K562 (cell line): ENCODE data around the gene NISCH. TPM values are rescaled to one million over a fixed set of nuclear protein-coding genes. Genes with fewer than 3 reads are reported as not detected.
A peak's percentile ranks its signal among the peaks of the same experiment; 100 is the strongest.

Source experiments
- ATAC-seq: fragments of 200-7000 bp; cut with Tn5 transposase; 3 replicates; pipeline ENCODE4 v1.9.1; 2020; ENCODE audit warnings: moderate library complexity
- BruUV-seq: library from RNA; stranded (reverse); fragments of 400-500 nt; replicated peaks from 2 replicates; lab custom pipeline; 2021; lab: Mats Ljungman, UMichigan
- CTCF ChIA-PET: fragments of 300-600 bp; formaldehyde crosslinking; extraction: SDS; loops from one replicate; lab custom pipeline; 2021; ENCODE audit warnings: low intra/inter-chr PET ratio; lab: Yijun Ruan, JAX
- POLR2A ChIA-PET: fragments of 300-600, 350-650 bp; sonication (Branson Sonifier 250); formaldehyde crosslinking; extraction: SDS; loops from one replicate; lab custom pipeline; 2021; ENCODE audit warnings: antibody characterized with exemption, inconsistent platforms; lab: Yijun Ruan, JAX
- DNase-seq, 4 experiments: peaks; one replicate each; pipeline versions ENCODE4 v3.0.0 to v3.0.0-alpha.2; 2011 to 2018; ENCODE audit warnings: low spot score in 3 of 4, mixed read lengths in 3 of 4; ENCODE audit errors: extremely low read depth in 1 of 4
- FAIRE-seq: peaks from 2 replicates; lab custom pipeline; 2011; peaks lifted over from hg19 to GRCh38; lab: Jason Lieb, UNC
- H2AFZ ChIP-seq: 2 replicates; pipeline ENCODE4 v1.6.0; 2011; ENCODE audit warnings: low read depth, low read length, control low read depth, inconsistent platforms
- H3K27ac ChIP-seq: fragments of 200-600 bp; 3 replicates; pipeline ENCODE4 v1.8.0; 2011; ENCODE audit warnings: low read depth, mild to moderate bottlenecking, control low read depth, inconsistent platforms, low read length, moderate library complexity, mixed read lengths; ENCODE audit errors: extremely low read depth
- H3K27me3 ChIP-seq, 2 experiments: fragments of 300-600 bp in 1 of 2; 2 replicates in 1 of 2; 3 replicates in 1 of 2; pipeline versions ENCODE4 v1.6.0 to v1.8.0; 2011; ENCODE audit warnings: inconsistent platforms in 2 of 2, low read length in 2 of 2, mild to moderate bottlenecking in 1 of 2, mixed read lengths in 1 of 2, moderate library complexity in 1 of 2; ENCODE audit not compliant: control insufficient read depth in 2 of 2, insufficient read depth in 2 of 2
- H3K36me3 ChIP-seq: fragments of 300-600 bp; 3 replicates; pipeline ENCODE4 v1.8.0; 2011; ENCODE audit warnings: mild to moderate bottlenecking, low read length, inconsistent platforms; ENCODE audit not compliant: control insufficient read depth, insufficient read depth
- H3K4me1 ChIP-seq, 2 experiments: fragments of 200-600 bp in 1 of 2; replicated peaks in 1 of 2; 2 replicates in 1 of 2; 3 replicates in 1 of 2; pipeline versions ENCODE4 v1.5.1 to v1.8.0; 2011; ENCODE audit warnings: inconsistent platforms in 2 of 2, low read length in 2 of 2, mild to moderate bottlenecking in 1 of 2, mixed read lengths in 1 of 2, moderate library complexity in 1 of 2; ENCODE audit not compliant: control insufficient read depth in 2 of 2, insufficient read depth in 2 of 2
- H3K4me2 ChIP-seq: 2 replicates; pipeline ENCODE4 v1.6.1; 2011; ENCODE audit warnings: low read length, control low read depth, inconsistent platforms, mixed read lengths; ENCODE audit not compliant: insufficient read depth
- H3K4me3 ChIP-seq: fragments of 200-600 bp; sonication (generic), shearing (Covaris generic); 2 replicates; pipeline ENCODE4 v1.5.1; 2016; ENCODE audit warnings: control low read depth, inconsistent platforms
- H3K79me2 ChIP-seq: fragments of 200-600 bp; 3 replicates; pipeline ENCODE4 v1.8.0; 2011; ENCODE audit warnings: low read length, inconsistent platforms; ENCODE audit not compliant: control insufficient read depth, insufficient read depth
- H3K9ac ChIP-seq, 2 experiments: 2 replicates each; pipeline versions ENCODE4 v1.6.0 to v1.6.1; 2011; ENCODE audit warnings: low read depth in 2 of 2, low read length in 2 of 2, control low read depth in 1 of 2, inconsistent platforms in 1 of 2, mild to moderate bottlenecking in 1 of 2, mixed read lengths in 1 of 2; ENCODE audit not compliant: insufficient read depth in 1 of 2
- H3K9me1 ChIP-seq: one replicate; pipeline ENCODE4 v1.6.0; 2011; ENCODE audit warnings: inconsistent platforms, mild to moderate bottlenecking, low read length, moderate library complexity; ENCODE audit not compliant: control insufficient read depth, insufficient read depth
- H3K9me3 ChIP-seq: replicated peaks from 2 replicates; pipeline ENCODE4 v1.5.1; 2011; ENCODE audit warnings: low read depth, low read length, inconsistent platforms; ENCODE audit not compliant: control insufficient read depth, insufficient read depth
- H4K20me1 ChIP-seq: replicated peaks from 2 replicates; pipeline ENCODE4 v1.6.1; 2011; ENCODE audit warnings: low read length, inconsistent platforms, mixed read lengths; ENCODE audit not compliant: control insufficient read depth, insufficient read depth
- DIDO1 ChIP-seq: fragments of 450-650 bp; IDR thresholded peaks from 2 replicates; pipeline ENCODE4 v1.6.1; 2016; ENCODE audit warnings: low read depth, missing biosample characterization, missing genetic modification characterization
- ETS1 ChIP-seq: conservative IDR thresholded peaks from 2 replicates; pipeline ENCODE4 v1.6.1; 2011; ENCODE audit warnings: low read depth, mild to moderate bottlenecking, low read length; ENCODE audit not compliant: control insufficient read depth
- L3MBTL2 ChIP-seq: fragments of 450-650 bp; IDR thresholded peaks from 2 replicates; pipeline ENCODE4 v1.6.1; 2016; ENCODE audit warnings: mild to moderate bottlenecking, moderate library complexity
- PKNOX1 ChIP-seq: fragments of 450-650 bp; IDR thresholded peaks from 2 replicates; pipeline ENCODE4 v1.6.1; 2016
- ZNF253 ChIP-seq: fragments of 250-450 bp; sonication (Bioruptor Pico); conservative IDR thresholded peaks from 2 replicates; pipeline ENCODE4 v1.6.1; 2021; ENCODE audit warnings: mild to moderate bottlenecking
- WGBS: fragments of 100-300 bp; shearing (Covaris generic); methylation state at CpG from one replicate; pipeline ENCODE4 v1.1.6; 2016; ENCODE audit warnings: low coverage, mixed read lengths; ENCODE audit not compliant: insufficient coverage; ENCODE audit errors: missing lambda C conversion rate; 5-methylcytosine and 5-hydroxymethylcytosine counted together
- in situ Hi-C: fragments of 300-500 bp; cut with MboI; formaldehyde crosslinking; loops from 4 replicates; pipeline ENCODE4 v1.15.0; 2018; ENCODE audit warnings: inconsistent platforms, mixed read lengths
- intact Hi-C: fragments of 100-400 bp; cut with micrococcal nuclease; formaldehyde crosslinking; loops from 2 replicates; pipeline ENCODE4 v1.14.2; 2022
- polyA plus RNA-seq, 8 experiments: library from polyadenylated mRNA; depleted of rRNA in 4 of 8; stranded (reverse) in 5 of 8; unstranded in 3 of 8; fragments of >200 nt; fragmentation: Nextera tagmentation in 2 of 8; fragmentation: Illumina TruSeq in 1 of 8; extraction: Ambion mirVana in 2 of 8; extraction: Trizol in 1 of 8; gene quantifications; 2 replicates each; pipeline versions ENCODE4 v1.2.1 to v1.2.3, GENCODE V29; 2011 to 2014; ENCODE audit warnings: inconsistent platforms in 1 of 8, missing spikeins in 1 of 8
- total RNA-seq, 7 experiments: library from RNA; depleted of rRNA in 6 of 7; stranded (reverse); fragments of >200 nt in 6 of 7; fragmentation: Illumina TruSeq in 2 of 7; extraction: Trizol in 2 of 7; gene quantifications; 2 replicates each; pipeline versions ENCODE4 v1.2.1 to v1.2.3, GENCODE V29; 2011 to 2021; ENCODE audit warnings: low replicate concordance in 1 of 7

The NISCH gene
- total and polyA plus RNA-seq, 9 of the 15 experiments (the other 6 are each of a cell fraction or from before 2014, with no cell fraction given): 0.44 to 43.5 (median 23.4) TPM

- FAIRE-seq: no peak
- WGBS: 67% methylated on average over 10 of the region's 16 CpGs
- CTCF ChIA-PET: no interaction called here
- H3K27ac ChIP-seq: peak within 1 kb of the TSS; percentile 73; the same call in 2 of the 3 replicates
- H3K27me3 ChIP-seq: no peaks in the 10 kb centered on the region
- H4K20me1 ChIP-seq: no peaks in the 10 kb centered on the region
- H3K79me2 ChIP-seq: peaks cover 28% of the 10 kb centered on the region
- peak in 1 of 4 experiments; percentile 6 for DNase-seq
- intact Hi-C loops (loop anchor here (10.0 kb wide), 1 partner anchor 231 kb away; the partner anchor contains the start of genes GNL3 and PBRM1), in situ Hi-C loops (no loop called here)
- peaks cover 19 to 51% of the 10 kb centered on the region in 2 experiments; a peak in 4 of 5 replicates for H3K4me1 ChIP-seq
- BruUV-seq: no TSS peak
- H3K9me3 ChIP-seq: no peaks in the 10 kb centered on the region
- no peaks in the 10 kb centered on the region for H3K9me1 ChIP-seq
- peak within 1 kb of the TSS; percentile 84; the same call in 1 of the 2 replicates for H2AFZ ChIP-seq
- H3K4me3 ChIP-seq: peak within 1 kb of the TSS; percentile 92
- ATAC-seq: no peak
- TF ChIP-seq L3MBTL2 (no peak), DIDO1 (tag) (no peak), PKNOX1 (no peak), ZNF253 (no peak), ETS1 (no peak)
- peaks cover 18% of the 10 kb centered on the region; the same call in 2 of the 3 replicates for H3K36me3 ChIP-seq
- peak within 1 kb of the TSS; percentile 68 to 93 for H3K9ac ChIP-seq
- H3K4me2 ChIP-seq: peak within 1 kb of the TSS; percentile 83
- POLR2A ChIA-PET: interaction anchor here (1.2 kb wide), 1 partner anchor 233 kb away, joined by 4 read pairs; no protein-coding TSS in a partner anchor
Observed at GRCh38 chr3:52453496-52454249, 1.7 kb upstream of the NISCH start, which contains the start of gene TNNC1. TSS of gene TNNC1 (minus strand) at chr3:52454041. CDS start at chr3:52454015, 26 bp downstream.
